GM23338 (cell line): ENCODE measurements around the gene NRDE2. TPM values are rescaled to one million over a fixed set of nuclear protein-coding genes. Genes with fewer than 3 reads are reported as not detected.

Experiments
- ATAC-seq: fragments of 200-7000 bp; cut with Tn5 transposase; 3 replicates; pipeline ENCODE4 v1.9.1; 2020
- DNase-seq: peaks from one replicate; pipeline ENCODE4 v3.0.0-alpha.2; 2015; ENCODE audit warnings: low spot score
- H2AFZ ChIP-seq: fragments of 200-600 bp; sonication (generic); 2 replicates; pipeline ENCODE4 v1.8.0; 2016; ENCODE audit warnings: antibody characterized with exemption, mild to moderate bottlenecking, moderate library complexity
- H3F3A ChIP-seq: fragments of 200-600 bp; sonication (generic); replicated peaks from 2 replicates; pipeline ENCODE4 v1.8.0; 2017; ENCODE audit warnings: antibody characterized with exemption, mixed run types, low read depth
- H3K27ac ChIP-seq: fragments of 200-600 bp; sonication (generic); 2 replicates; pipeline ENCODE4 v1.6.1; 2016; ENCODE audit warnings: low read depth
- H3K27me3 ChIP-seq: fragments of 200-600 bp; sonication (generic); 2 replicates; pipeline ENCODE4 v1.8.0; 2016; ENCODE audit warnings: mild to moderate bottlenecking, mixed run types, moderate library complexity; ENCODE audit not compliant: insufficient read depth
- H3K36me3 ChIP-seq: fragments of 200-600 bp; sonication (generic); 2 replicates; pipeline ENCODE4 v1.8.0; 2016; ENCODE audit warnings: mild to moderate bottlenecking; ENCODE audit not compliant: insufficient read depth
- H3K4me1 ChIP-seq: fragments of 200-600 bp; sonication (generic); 2 replicates; pipeline ENCODE4 v1.8.0; 2016; ENCODE audit warnings: mild to moderate bottlenecking, moderate library complexity; ENCODE audit not compliant: insufficient read depth
- H3K4me2 ChIP-seq: fragments of 200-600 bp; sonication (generic); 2 replicates; pipeline ENCODE4 v1.7.1; 2017; ENCODE audit warnings: mixed run types
- H3K4me3 ChIP-seq: fragments of 200-600 bp; sonication (generic); 2 replicates; pipeline ENCODE4 v1.6.1; 2016; ENCODE audit warnings: mixed run types
- H3K79me2 ChIP-seq: fragments of 200-600 bp; sonication (generic); replicated peaks from 2 replicates; pipeline ENCODE4 v1.8.0; 2017; ENCODE audit warnings: mild to moderate bottlenecking; ENCODE audit not compliant: insufficient read depth
- H3K9me2 ChIP-seq: fragments of 200-600 bp; sonication (generic); 2 replicates; pipeline ENCODE4 v1.8.0; 2017; ENCODE audit not compliant: insufficient read depth
- H4K20me1 ChIP-seq: fragments of 200-600 bp; sonication (generic); replicated peaks from 2 replicates; pipeline ENCODE4 v1.8.0; 2017; ENCODE audit warnings: mild to moderate bottlenecking; ENCODE audit not compliant: insufficient read depth
- H3K27ac Mint-ChIP-seq: 2 replicates; pipeline ENCODE4 v1.8.0; 2020; ENCODE audit warnings: inconsistent platforms, mild to moderate bottlenecking, moderate library complexity, mixed read lengths
- H3K27me3 Mint-ChIP-seq: 3 replicates; pipeline ENCODE4 v1.8.0; 2022; ENCODE audit warnings: low read depth, mild to moderate bottlenecking, moderate library complexity, mixed read lengths, inconsistent platforms; ENCODE audit not compliant: insufficient read depth, poor library complexity
- H3K36me3 Mint-ChIP-seq: 3 replicates; pipeline ENCODE4 v1.8.0; 2021; ENCODE audit warnings: low read depth, mild to moderate bottlenecking, inconsistent platforms, moderate library complexity, mixed read lengths
- H3K4me1 Mint-ChIP-seq: 3 replicates; pipeline ENCODE4 v1.8.0; 2020; ENCODE audit warnings: mild to moderate bottlenecking, inconsistent platforms, mixed read lengths
- H3K4me3 Mint-ChIP-seq: 3 replicates; pipeline ENCODE4 v1.8.0; 2021; ENCODE audit warnings: moderate library complexity, mild to moderate bottlenecking, inconsistent platforms, mixed read lengths
- H3K9me3 Mint-ChIP-seq: 3 replicates; pipeline ENCODE4 v1.8.0; 2020; ENCODE audit warnings: moderate library complexity, mild to moderate bottlenecking, inconsistent platforms, mixed read lengths
- CREB1 ChIP-seq: fragments of 250-450 bp; sonication (Bioruptor Pico); IDR thresholded peaks from 2 replicates; pipeline ENCODE4 v1.5.0; 2020; ENCODE audit warnings: low read depth, mild to moderate bottlenecking, moderate library complexity
- CTCF ChIP-seq, 2 experiments: fragments of 200-600 bp in 1 of 2; sonication (generic) in 1 of 2; conservative IDR thresholded peaks; 2 replicates each; pipeline versions ENCODE4 v1.5.1 to v1.6.1; 2016 to 2017; ENCODE audit warnings: antibody characterized with exemption in 2 of 2, low read depth in 2 of 2, mild to moderate bottlenecking in 2 of 2, moderate library complexity in 1 of 2
- ETS1 ChIP-seq: IDR thresholded peaks from 2 replicates; pipeline ENCODE4 v1.6.1; 2016; ENCODE audit warnings: antibody characterized with exemption
- EZH2 ChIP-seq: fragments of 200-600 bp; sonication (generic); IDR thresholded peaks from one replicate; pipeline ENCODE4 v1.8.0; 2017; ENCODE audit warnings: antibody characterized with exemption, mild to moderate bottlenecking, low read depth; ENCODE audit not compliant: unreplicated experiment
- JUNB ChIP-seq: IDR thresholded peaks from one replicate; pipeline ENCODE4 v1.6.1; 2016; ENCODE audit warnings: antibody characterized with exemption; ENCODE audit not compliant: unreplicated experiment
- NANOG ChIP-seq: IDR thresholded peaks from 2 replicates; pipeline ENCODE4 v1.6.1; 2016; ENCODE audit warnings: antibody characterized with exemption, borderline replicate concordance
- POLR2AphosphoS5 ChIP-seq: IDR thresholded peaks from 2 replicates; pipeline ENCODE4 v1.6.1; 2016; ENCODE audit warnings: antibody characterized with exemption, low read depth
- REST ChIP-seq: IDR thresholded peaks from one replicate; pipeline ENCODE4 v1.6.1; 2018; ENCODE audit warnings: antibody characterized with exemption; ENCODE audit not compliant: unreplicated experiment
- ZNF114 ChIP-seq: fragments of 250-450 bp; sonication (Bioruptor Pico); IDR thresholded peaks from 2 replicates; pipeline ENCODE4 v1.5.0; 2020; ENCODE audit warnings: mild to moderate bottlenecking, moderate library complexity
- ZNF331 ChIP-seq: fragments of 250-450 bp; sonication (Bioruptor Pico); IDR thresholded peaks from 2 replicates; pipeline ENCODE4 v1.5.0; 2020; ENCODE audit warnings: low read depth, mild to moderate bottlenecking, moderate library complexity
- ZNF462 ChIP-seq: fragments of 250-450 bp; sonication (Bioruptor Pico); IDR thresholded peaks from 2 replicates; pipeline ENCODE4 v1.5.0; 2020; ENCODE audit warnings: mild to moderate bottlenecking, moderate library complexity
- polyA plus RNA-seq: library from polyadenylated mRNA; unstranded; fragments of >200 nt; fragmentation: Nextera tagmentation; extraction: Ambion mirVana; gene quantifications from 2 replicates; pipeline ENCODE4 v1.2.1, GENCODE V29; 2016
- total RNA-seq: library from RNA; depleted of rRNA; stranded (reverse); fragments of >200 nt; shearing (Covaris generic); gene quantifications from 2 replicates; pipeline ENCODE4 v1.2.3, GENCODE V29; 2014

NRDE2 gene
- total and polyA plus RNA-seq, 2 experiments from 2014 or later, result 9.8 to 20.6 TPM

GRCh38 chr14:90266441-90267154 is 65.1 kb downstream of the NRDE2 start (continued):
- no peak for TF ChIP-seq CREB1 (CRISPR knock-in tag)

GRCh38 chr14:90263748-90264449 is 67.8 kb downstream of the NRDE2 start:
- Histone ChIP-seq H3K27ac (no peak overlapping the region), H3F3A (no peaks in the 10 kb centered on the region), H3K9me2 (no peaks in the 10 kb centered on the region), H3K79me2 (peaks cover 7% of the 10 kb centered on the region), H4K20me1 (no peaks in the 10 kb centered on the region; the same call in none of the 2 replicates), H2AFZ (no peak overlapping the region), H3K27me3 (no peaks in the 10 kb centered on the region), H3K36me3 (peaks cover 52% of the 10 kb centered on the region), H3K4me1 (no peaks in the 10 kb centered on the region), H3K4me3 (no peak overlapping the region), H3K4me2 (no peak overlapping the region)
- H3K27me3 Mint-ChIP-seq, result peaks cover 2% of the 10 kb centered on the region
- ATAC-seq (no peak), DNase-seq (no peak)
- H3K36me3 Mint-ChIP-seq, result peaks cover 87% of the 10 kb centered on the region
- H3K9me3 Mint-ChIP-seq, result no peaks in the 10 kb centered on the region
- no peak overlapping the region for H3K27ac Mint-ChIP-seq
- no peak overlapping the region for H3K4me3 Mint-ChIP-seq
- no peaks in the 10 kb centered on the region for H3K4me1 Mint-ChIP-seq
- TF ChIP-seq ZNF462 (CRISPR knock-in tag) (no peak), ZNF114 (CRISPR knock-in tag) (no peak), ETS1 (no peak), REST (no peak), EZH2 (no peak), ZNF331 (CRISPR knock-in tag) (no peak), CREB1 (CRISPR knock-in tag) (no peak), JUNB (no peak), NANOG (no peak), POLR2AphosphoS5 (no peak), CTCF (conservative IDR thresholded peaks at IDR 0.05; ENCODE audit: low read depth in 2 of 2) (no peak)
